Cardiac fibroblast (primary cell): ENCODE measurements around the gene RAB3IL1.

Experiments
- DNase-seq, 2 donors: peaks; one replicate each; pipeline versions ENCODE4 v3.0.0 to v3.0.0-alpha.2; 2010; ENCODE audit warnings: low read depth in 2 of 2
- H3K4me3 ChIP-seq, 2 donors: replicated peaks in 1 of 2; 1 replicate in 1 of 2; 2 replicates in 1 of 2; pipeline ENCODE4 v1.5.1; 2011; ENCODE audit warnings: low read depth in 2 of 2, low read length in 2 of 2, mild to moderate bottlenecking in 2 of 2, moderate library complexity in 1 of 2
- CTCF ChIP-seq: IDR thresholded peaks from one replicate; pipeline ENCODE4 v1.5.1; 2011; ENCODE audit warnings: low read depth, mild to moderate bottlenecking, low read length, inconsistent platforms

The RAB3IL1 gene

GRCh38 chr11:61904539-61905048, 12.8 kb downstream of the RAB3IL1 start:
- no peak for DNase-seq
- TF ChIP-seq CTCF = no peak
- H3K4me3 ChIP-seq = no peak overlapping the region

- TF ChIP-seq CTCF = no peak
- H3K4me3 ChIP-seq = no peak overlapping the region
- DNase-seq = no peak
Observed at GRCh38 chr11:61903845-61904244, 13.5 kb downstream of the RAB3IL1 start.

GRCh38 chr11:61902313-61902712, 15.1 kb downstream of the RAB3IL1 start:
- H3K4me3 ChIP-seq = no peak overlapping the region
- TF ChIP-seq CTCF = no peak
- no peak for DNase-seq

GRCh38 chr11:61901397-61901796, 16.0 kb downstream of the RAB3IL1 start:
- DNase-seq = no peak
- H3K4me3 ChIP-seq = no peak overlapping the region
- no peak for TF ChIP-seq CTCF

GRCh38 chr11:61900251-61900650, 17.1 kb downstream of the RAB3IL1 start:
- DNase-seq = no peak
- TF ChIP-seq CTCF = no peak
- no peak overlapping the region for H3K4me3 ChIP-seq

- DNase-seq = peak; percentile 79
- peak; percentile 100 for TF ChIP-seq CTCF
- no peak overlapping the region for H3K4me3 ChIP-seq
Observed at GRCh38 chr11:61899146-61899841, 18.1 kb downstream of the RAB3IL1 start.

- no peak for TF ChIP-seq CTCF
- DNase-seq = no peak
- no peak overlapping the region for H3K4me3 ChIP-seq
Observed at GRCh38 chr11:61898247-61898582, 19.2 kb downstream of the RAB3IL1 start.
